ENCODE results near the gene TLE2. TPM values are rescaled to one million over a fixed set of nuclear protein-coding genes. Genes with fewer than 3 reads are reported as not detected.
"Not testable (repeated sequence)": the region's sequence is repeated elsewhere in the genome, so short reads cannot be mapped to it uniquely, and the experiment has no call there.

The TLE2 gene
- total RNA-seq, 4 donors from 2014 or later, result 81.3 to 114 (median 90.3) TPM

GRCh38 chr19:2992958-2993357 lies 36.1 kb downstream of the TLE2 start:
- Histone ChIP-seq H3K4me1 (no peaks in the 10 kb centered on the region), H3K4me3 (replicated peaks in 1 of 3) (no peak overlapping the region), H3K9me3 (no peaks in the 10 kb centered on the region), H3K36me3 (peaks cover 0 to 8% of the 10 kb centered on the region in 2 donors), H3K27ac (no peak overlapping the region), H3K27me3 (no peaks in the 10 kb centered on the region)
- TF ChIP-seq POLR2A (IDR thresholded peaks at IDR 0.05) (no peak), CTCF (IDR thresholded peaks at IDR 0.05) (no peak)
- intact Hi-C loops (cut with DNase I), result no loop called here
- 41% methylated on average over 13 to 14 of the region's 14 CpGs for WGBS, 2 donors
- peak; percentile 44 to 46 for DNase-seq

GRCh38 chr19:2992333-2992732 lies 36.7 kb downstream of the TLE2 start:
- H3K27me3 ChIP-seq; DNase-seq; H3K4me1 ChIP-seq; H3K9me3 ChIP-seq; H3K4me3 ChIP-seq (replicated peaks in 1 of 3); H3K27ac ChIP-seq; H3K36me3 ChIP-seq; intact Hi-C loops (cut with DNase I): not testable (repeated sequence)
- 93% methylated on average over 11 of the region's 11 CpGs for WGBS, 2 donors

- intact Hi-C loops (cut with DNase I), result loop anchor here (5.0 kb wide), 1 partner anchor 38 kb away; the partner anchor contains the start of gene TLE2
- WGBS, 2 donors, result 94 to 95% methylated on average over 15 of the region's 15 CpGs
- Histone ChIP-seq H3K27me3 (no peaks in the 10 kb centered on the region), H3K36me3 (no peaks in the 10 kb centered on the region), H3K27ac (no peak overlapping the region), H3K9me3 (no peaks in the 10 kb centered on the region), H3K4me3 (replicated peaks in 1 of 3) (no peak overlapping the region), H3K4me1 (peaks cover 11 to 16% of the 10 kb centered on the region in 2 donors)
- DNase-seq, result no peak
- TF ChIP-seq CTCF (IDR thresholded peaks at IDR 0.05) (no peak), POLR2A (IDR thresholded peaks at IDR 0.05) (no peak)
Observed at GRCh38 chr19:2989236-2989946, 39.7 kb downstream of the TLE2 start.

GRCh38 chr19:2988568-2988967 lies 40.5 kb downstream of the TLE2 start:
- H3K27me3 ChIP-seq, result no peaks in the 10 kb centered on the region
- H3K36me3 ChIP-seq, result no peaks in the 10 kb centered on the region
- 96% methylated on average over 3 of the region's 3 CpGs for WGBS, 2 donors
- no peak for DNase-seq
- H3K4me1 ChIP-seq, result peaks cover 19 to 24% of the 10 kb centered on the region in 2 donors
- no peak for TF ChIP-seq POLR2A (IDR thresholded peaks at IDR 0.05)
- TF ChIP-seq CTCF (IDR thresholded peaks at IDR 0.05), result no peak
- intact Hi-C loops (cut with DNase I), result loop anchor here (5.0 kb wide), 1 partner anchor 39 kb away; the partner anchor contains the start of gene TLE2
- H3K4me3 ChIP-seq (replicated peaks in 1 of 3), result no peak overlapping the region
- no peaks in the 10 kb centered on the region for H3K9me3 ChIP-seq
- no peak overlapping the region for H3K27ac ChIP-seq

- intact Hi-C loops (cut with DNase I), result loop anchor here (5.0 kb wide), 1 partner anchor 40 kb away; the partner anchor contains the start of gene TLE2
- 77 to 83% methylated on average over 9 to 10 of the region's 12 CpGs for WGBS, 2 donors
- TF ChIP-seq POLR2A (IDR thresholded peaks at IDR 0.05) (no peak), CTCF (IDR thresholded peaks at IDR 0.05) (no peak)
Observed at GRCh38 chr19:2987797-2988196, 41.3 kb downstream of the TLE2 start.

More at GRCh38 chr19:2987797-2988196, 41.3 kb downstream of the TLE2 start:
- Histone ChIP-seq H3K4me1 (peaks cover 27 to 32% of the 10 kb centered on the region in 2 donors), H3K27me3 (no peaks in the 10 kb centered on the region), H3K36me3 (no peaks in the 10 kb centered on the region), H3K9me3 (no peaks in the 10 kb centered on the region), H3K4me3 (replicated peaks in 1 of 3) (no peak overlapping the region), H3K27ac (peak overlapping the region in 1 of 3 donors; percentile 9)
- no peak for DNase-seq

Data from thyroid gland (tissue), 4 donors.